GM18867 (cell line): ENCODE results near the gene SLC25A26.

Source experiments
- ATAC-seq: cut with Tn5 transposase; IDR thresholded peaks from one replicate; pipeline ENCODE4 v1.9.1; 2021; ENCODE audit warnings: mild to moderate bottlenecking, moderate library complexity; ENCODE audit not compliant: unreplicated experiment

SLC25A26 gene, protein sequence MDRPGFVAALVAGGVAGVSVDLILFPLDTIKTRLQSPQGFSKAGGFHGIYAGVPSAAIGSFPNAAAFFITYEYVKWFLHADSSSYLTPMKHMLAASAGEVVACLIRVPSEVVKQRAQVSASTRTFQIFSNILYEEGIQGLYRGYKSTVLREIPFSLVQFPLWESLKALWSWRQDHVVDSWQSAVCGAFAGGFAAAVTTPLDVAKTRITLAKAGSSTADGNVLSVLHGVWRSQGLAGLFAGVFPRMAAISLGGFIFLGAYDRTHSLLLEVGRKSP

DNA sequence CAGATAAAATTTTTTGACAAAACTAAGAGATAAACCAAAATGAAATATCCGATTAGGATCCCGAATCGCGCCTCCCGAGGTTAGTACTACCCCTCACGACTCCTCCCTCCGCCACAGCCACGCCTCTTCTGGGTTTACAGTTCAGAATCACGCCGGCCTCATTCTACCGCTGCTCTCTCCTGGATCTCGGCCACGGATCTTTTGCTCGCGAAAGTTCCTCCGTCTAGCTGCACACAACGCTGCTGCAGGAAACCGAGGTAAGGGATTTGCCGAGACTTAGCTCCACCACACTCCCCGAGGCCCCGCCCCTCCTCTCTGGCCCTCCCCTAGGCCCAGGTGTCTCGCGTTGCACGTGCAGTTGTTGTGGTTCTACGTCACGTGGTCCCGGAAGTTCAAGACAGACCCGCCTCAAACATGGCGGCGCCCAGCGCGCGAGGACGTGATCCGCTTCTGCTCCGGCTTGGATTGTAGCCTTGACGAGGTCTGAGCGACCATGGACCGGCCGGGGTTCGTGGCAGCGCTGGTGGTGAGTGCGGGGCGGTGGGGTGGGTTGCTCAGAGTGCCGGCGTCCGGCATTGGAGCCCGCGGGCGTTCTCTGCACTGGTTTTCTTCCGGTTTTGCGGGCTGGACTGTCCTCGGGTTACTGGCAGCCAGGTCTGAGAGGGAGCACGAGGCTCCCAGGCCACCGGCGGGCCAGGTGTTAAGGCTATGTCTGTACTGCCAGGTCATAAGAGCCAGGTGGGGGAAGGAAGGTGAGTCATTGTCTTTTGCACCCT is at the start of gene SLC25A26:
Gene SLC25A26 (plus strand): TSS at position 400 of the 776 bp plus-strand sequence. CDS start 94 bp downstream, at position 494.
- peak; percentile 99 for ATAC-seq

GRCh38 chr3:66172394-66172793 is 48.4 kb upstream of the SLC25A26 start:
- no peak for ATAC-seq

GRCh38 chr3:66177026-66177425 is 43.8 kb upstream of the SLC25A26 start:
- no peak for ATAC-seq

DNA sequence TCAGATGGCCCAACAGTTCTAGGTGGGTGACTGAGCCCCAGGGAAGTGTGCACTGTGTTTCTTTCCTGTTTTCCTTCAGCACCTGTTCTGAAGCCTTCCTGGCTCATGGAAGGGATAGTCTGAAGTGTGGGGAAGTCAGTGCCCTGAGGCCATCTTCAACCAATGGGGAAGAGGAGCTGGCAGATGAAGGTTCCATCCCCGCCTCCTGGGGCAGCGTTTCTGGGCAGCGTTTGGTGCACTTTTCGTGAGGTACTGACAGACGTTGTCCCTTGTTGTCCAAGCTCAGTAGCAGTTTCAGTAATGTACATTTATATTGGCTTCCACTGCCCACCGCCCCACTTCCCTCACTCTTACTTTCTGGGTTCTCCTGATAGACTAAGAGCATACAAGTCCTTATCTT is 42.6 kb upstream of the SLC25A26 start:
- ATAC-seq = no peak

- ATAC-seq = no peak
These were observed 41.0 kb upstream of the SLC25A26 start for GRCh38 chr3:66179793-66180192.

- no peak for ATAC-seq
These were observed 39.0 kb upstream of the SLC25A26 start for GRCh38 chr3:66181764-66182163.

- ATAC-seq = no peak
These were observed 38.6 kb upstream of the SLC25A26 start for GRCh38 chr3:66182246-66182645.

DNA sequence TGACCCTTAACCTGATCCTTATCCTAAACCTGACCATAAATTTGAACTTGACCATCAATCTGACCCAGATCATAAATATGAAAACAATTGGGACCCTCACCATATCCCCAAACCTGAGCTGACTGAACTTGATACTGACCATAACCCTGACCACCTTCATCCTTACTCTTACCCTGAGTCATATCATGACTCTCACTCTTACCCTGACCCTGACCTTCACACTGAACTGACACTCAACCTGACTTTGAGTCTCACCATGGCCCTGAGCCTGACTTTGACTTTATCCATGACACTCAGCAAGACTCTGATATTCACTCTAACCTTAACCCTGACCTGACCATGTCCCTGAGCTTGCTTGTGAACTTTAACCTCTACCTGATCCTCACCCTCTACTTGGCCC is 34.3 kb upstream of the SLC25A26 start:
- ATAC-seq = no peak

DNA sequence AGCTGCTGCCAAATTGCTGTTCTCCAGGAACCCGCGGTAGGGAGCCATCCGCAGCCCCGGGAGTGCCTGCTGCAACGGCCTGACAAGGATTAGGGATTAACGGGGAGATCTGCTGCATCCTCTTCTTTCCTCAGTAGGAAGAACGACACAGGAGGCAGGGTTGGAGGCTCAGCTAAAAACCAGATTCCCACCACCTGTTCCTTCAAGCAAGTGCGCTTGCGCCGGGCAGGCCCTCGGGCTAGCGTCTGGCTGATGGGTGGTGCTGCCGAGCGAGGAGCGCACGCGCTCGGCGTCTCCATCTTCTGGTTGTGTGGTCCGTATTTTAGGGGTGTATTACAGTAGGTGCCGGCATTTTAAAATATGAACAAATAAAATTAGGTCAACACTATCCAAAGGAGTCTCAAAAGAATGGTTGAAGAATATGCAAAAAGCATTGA is 25.4 kb upstream of the SLC25A26 start:
- ATAC-seq = no peak

GRCh38 chr3:66196633-66197032 is 24.2 kb upstream of the SLC25A26 start:
- ATAC-seq = no peak

GRCh38 chr3:66198437-66199088 is 22.2 kb upstream of the SLC25A26 start:
- ATAC-seq = no peak

DNA sequence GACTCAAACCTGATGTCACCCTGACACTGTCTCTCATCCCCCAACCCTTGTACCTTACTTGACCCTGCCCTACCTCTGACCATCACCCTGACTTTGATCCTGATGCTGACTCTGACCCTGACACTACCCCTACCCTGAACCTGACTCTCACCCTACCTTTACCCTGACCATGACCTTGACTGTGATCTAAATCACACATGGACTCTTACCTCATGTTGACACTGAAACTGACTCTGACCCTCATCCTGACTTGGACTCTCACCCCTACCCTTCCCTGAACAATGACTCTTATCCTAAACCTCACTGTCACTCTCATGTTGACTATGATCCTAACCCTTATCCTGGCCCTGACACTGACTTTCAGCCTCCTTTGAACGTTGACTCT is 21.7 kb upstream of the SLC25A26 start:
- ATAC-seq = no peak

DNA sequence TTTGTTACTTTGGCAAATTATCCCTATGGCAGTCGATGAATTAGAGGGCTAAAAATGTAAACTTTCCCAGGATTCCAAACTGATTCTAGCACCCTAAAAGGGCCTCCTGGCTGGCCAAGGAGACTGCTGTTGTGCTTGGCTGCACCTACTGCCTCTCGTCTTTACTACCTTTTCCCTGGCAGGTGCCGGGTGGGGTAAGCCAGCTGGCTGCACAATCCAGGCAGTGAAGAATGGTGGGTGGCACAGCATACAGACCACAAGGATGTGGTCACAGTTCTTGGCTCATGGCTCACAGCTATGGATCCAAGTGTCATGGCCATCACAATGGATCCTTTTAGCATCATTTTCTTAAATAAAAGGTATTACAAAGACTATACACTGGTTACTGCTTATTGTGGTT is 20.7 kb upstream of the SLC25A26 start:
- ATAC-seq = no peak

DNA sequence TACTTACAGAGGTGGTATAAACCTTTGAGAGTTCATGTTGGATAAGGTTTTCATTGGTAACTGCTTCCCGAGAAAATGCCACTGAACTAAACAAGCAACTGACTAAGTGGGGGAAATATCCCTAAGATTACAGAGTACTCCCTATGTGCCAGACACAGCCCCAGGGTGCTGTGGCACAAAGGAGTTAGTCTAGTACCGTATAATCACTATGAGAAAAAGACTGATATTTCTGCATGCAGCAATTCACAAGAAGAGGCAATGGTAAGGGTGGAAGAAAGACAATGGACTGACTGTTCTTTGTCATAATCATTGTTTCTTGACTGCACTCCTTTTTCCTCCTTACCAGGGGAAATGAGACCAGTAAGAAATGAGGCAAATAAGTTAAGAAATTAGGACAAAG is 20.0 kb upstream of the SLC25A26 start:
- no peak for ATAC-seq

- no peak for ATAC-seq
These were observed 17.5 kb upstream of the SLC25A26 start for GRCh38 chr3:66203275-66203674.

- no peak for ATAC-seq
These were observed 14.0 kb upstream of the SLC25A26 start for GRCh38 chr3:66206806-66207205.

- no peak for ATAC-seq
These were observed 12.6 kb upstream of the SLC25A26 start for GRCh38 chr3:66208189-66208588.

DNA sequence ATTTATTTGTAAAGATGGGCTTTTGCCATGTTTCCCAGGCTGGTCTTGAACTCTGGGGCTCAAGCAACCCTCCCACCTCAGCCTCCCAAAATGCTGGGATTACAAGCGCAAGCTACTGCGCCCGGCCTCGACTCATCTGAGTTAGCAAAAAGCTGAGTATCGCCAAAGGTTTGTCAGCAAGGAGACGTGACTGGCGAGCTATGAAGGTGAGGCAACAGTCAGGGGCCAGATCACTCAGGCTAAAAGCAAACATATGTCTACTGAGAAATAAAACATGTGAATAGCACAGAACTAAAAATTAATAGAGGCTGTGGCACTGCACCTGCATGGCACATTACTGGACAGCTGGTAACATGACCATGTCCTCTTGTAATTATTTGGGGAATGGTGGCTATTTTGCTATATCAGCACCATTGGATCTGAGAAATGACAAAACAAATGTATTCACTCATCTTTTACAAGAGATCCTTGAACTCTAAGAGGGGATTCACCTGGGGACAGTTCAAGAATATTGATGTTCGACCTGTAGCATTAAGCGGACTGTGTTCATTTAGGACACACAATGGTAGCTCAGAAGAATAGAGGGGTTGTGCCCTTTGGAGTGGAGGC is 10.0 kb upstream of the SLC25A26 start:
- ATAC-seq = no peak

DNA sequence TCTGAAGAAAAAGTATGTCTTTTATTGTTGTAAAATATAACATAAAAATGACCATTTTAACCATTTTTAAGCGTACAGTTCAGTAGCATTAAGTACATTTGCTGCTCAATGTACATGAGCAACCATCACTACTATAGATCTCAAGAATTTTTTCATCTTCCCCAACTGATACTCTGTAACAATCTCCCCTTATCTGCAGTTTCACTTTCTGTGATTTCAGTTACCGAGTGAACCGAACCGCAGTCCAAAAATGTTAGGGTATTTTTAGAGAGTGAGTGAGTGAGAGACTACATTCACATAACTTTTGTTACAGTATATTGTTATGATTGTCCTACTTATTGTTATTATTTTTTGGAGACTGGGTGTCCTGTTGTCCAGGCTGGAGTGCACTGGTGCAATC is 9.0 kb upstream of the SLC25A26 start:
- peak; percentile 96 for ATAC-seq

GRCh38 chr3:66215106-66215505 is 5.7 kb upstream of the SLC25A26 start:
- no peak for ATAC-seq

DNA sequence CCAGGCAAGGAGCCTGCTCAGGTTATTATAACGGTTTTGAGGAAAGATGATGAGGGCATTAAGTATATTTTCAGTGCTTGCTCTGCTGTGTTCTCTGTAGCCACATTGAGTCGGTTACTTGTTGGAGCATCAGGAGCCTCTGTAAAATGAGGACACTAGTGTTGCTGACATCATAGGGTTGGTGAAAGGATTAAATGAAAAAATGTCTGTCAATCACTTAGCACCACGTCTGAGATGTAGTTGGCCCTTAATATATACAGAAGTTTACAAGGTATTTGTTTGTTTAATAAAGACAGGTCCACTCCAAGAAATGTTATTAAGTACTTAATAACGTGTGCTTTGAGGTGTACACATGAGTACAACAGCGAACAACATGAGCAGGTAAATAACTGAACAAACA is 735 bp upstream of the SLC25A26 start:
- no peak for ATAC-seq
